Esophagus mucosa (tissue), 1 donor: ENCODE data around the gene MIEF1. TPM values are rescaled to one million over a fixed set of nuclear protein-coding genes. Genes with fewer than 3 reads are reported as not detected.

Experiments used
- ATAC-seq: fragments of 200-7000 bp; cut with Tn5 transposase; one replicate; pipeline ENCODE4 v1.9.1; 2020
- total RNA-seq: library from RNA; stranded (reverse); gene quantifications from one replicate; pipeline ENCODE4 v1.2.4, GENCODE V29; 2023
- donor health status: DM: yes; HTN: yes; CAD: no.

MIEF1 gene
- total RNA-seq, 1 donor from 2014 or later, result 16.7 TPM

DNA sequence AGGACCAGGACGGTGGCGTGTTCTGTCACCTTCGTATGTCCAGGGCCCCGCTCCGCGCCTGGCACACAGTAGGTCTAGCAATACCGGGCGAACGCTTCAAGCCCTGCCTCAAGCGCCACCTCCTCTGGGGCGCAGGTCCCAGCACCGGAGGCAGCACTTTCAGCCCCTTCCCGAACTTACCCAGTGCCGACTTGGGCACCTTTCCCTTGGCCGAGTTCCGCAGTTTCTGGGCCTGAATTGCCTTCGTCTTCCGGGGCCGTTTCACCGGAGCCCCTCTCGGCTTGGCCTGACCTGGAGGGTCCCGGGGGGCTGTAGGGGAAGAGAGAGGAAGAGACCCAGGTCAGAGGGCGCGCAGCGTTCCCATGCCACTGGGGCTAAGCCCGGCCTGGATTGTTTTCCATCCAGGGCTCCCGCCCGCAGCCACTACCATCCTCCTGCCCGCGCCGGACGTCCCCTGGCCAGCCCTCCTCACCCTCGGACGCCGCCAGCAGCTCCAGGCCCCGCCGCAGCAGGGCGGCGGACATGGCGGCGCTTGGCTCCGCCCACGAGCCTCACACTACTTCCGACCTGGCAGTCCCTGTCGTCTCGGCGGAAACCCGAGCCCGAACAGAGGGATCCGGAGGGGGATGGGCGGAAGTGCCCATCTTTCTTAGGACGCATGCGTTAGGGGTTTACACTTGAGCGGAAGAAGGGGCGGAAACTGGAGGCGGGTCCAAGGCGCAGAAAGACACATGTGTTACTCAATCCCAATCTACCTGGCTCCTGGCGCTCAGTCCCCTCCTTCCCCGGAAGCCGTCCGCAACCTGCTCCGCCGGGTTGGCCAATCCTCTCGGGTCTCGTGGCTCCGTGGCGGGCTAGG, 30.4 kb downstream of the MIEF1 start, which contains the start of gene RPS19BP1:
Gene RPS19BP1 (minus strand): TSS at position 534 of the 859 bp plus-strand sequence. CDS start 10 bp downstream, at position 524.
- peak; percentile 82 for ATAC-seq

DNA sequence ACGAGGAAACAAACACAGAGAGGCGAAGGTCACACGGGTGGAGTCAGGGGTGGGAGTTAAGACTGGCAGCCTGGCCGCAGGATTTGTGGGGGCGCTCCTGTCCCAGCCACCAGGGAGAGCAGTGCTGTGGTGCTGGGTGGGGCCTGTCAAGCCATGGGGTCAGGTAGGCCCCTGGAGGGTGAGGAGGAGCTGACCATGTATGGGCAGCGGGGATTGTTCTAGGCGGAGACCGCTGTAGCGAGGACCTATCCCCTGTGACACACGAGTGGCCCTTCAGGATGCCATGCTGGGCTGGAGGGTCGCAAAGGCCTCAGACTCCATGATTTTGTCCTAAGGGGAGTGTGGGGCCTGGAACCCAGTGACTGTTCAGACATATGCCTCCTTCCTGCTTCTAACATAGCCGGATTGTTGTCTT, 32.0 kb downstream of the MIEF1 start:
- ATAC-seq, result no peak

DNA sequence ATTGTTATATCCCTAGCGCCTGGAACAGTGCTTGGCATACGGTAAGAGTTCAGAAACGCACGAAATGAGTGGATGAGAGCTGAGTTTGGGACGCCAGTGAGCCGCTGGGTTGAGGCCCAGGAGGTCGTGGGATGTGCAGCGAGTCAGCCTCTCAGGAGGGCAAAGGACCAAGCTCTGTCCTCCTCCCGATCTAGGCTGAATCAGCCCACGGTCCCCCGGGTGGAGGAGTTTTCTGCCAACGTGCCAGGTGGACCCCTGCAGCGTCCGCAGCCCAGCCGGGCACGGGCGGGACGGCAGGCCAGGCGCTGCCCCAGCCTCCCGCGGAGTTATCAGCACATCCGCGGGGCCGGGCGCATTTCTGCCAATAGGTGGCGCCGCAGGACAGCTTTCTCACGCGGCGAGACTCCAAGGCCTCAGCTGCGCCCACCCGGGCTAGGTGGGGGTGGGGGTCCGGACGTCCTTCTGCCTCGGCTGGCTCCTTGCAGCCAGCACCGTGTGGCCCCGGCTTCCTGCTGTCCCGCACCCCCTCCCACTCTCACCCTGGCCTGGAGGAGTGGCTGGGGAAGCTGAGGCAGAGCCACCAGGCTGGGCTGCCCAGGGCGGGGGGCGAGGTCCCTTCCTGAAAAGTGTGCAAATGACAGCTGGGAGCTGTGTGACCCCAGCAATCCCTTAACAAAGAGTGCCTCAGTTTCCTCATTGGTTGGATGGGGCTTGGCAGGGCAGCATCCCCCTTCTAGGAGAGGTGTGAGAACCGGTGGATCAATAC, 32.7 kb downstream of the MIEF1 start:
- peak; percentile 27 for ATAC-seq

DNA sequence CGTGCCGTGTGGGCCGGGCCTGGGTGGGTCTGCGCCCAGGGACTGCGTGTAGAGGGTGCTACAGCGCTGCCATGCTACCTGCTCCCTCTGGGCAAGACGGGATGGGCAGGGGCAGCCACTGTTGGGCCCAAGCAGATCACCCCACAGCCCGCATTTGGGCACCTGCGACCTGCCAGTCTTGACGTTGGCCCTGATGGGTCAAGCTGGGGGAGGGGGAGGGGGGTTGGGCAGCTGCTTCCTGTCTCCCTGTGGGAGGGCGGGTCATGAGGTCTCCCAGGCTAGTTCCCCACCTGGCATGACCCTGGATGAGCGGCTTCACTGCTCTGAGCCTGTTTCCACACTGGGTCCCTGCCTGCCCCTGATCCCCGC, 33.3 kb downstream of the MIEF1 start:
- no peak for ATAC-seq

DNA sequence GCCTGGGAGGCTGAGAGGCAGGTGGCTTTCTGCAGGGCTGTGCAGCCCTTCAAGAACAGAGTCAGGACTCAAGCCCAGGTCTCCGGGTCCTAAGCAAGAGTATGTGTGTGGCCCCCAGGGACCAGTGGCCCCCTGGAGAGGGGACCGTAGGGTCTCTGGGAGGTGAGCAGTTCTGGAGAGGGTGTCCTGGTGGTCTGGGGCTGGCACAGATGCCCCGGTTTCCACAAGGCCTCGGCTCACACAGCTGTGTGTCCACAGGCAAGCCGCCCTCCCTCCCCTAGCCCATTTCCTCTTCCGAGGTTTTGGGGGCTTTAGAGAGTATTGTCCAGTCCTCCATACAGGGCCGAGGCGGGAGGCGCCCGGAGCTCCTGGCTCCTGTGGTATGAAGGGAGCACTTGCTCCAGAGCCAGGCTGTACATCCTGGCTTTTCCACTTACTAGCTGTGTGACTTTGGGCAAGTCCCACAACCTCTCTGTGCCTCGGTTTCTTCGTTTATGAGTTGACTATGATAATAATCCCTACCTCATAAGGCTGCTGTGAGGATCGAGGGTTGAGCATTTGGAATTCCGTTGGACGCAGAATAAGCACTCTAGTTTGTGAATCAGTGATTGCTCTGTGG, 33.9 kb downstream of the MIEF1 start:
- ATAC-seq, result no peak

DNA sequence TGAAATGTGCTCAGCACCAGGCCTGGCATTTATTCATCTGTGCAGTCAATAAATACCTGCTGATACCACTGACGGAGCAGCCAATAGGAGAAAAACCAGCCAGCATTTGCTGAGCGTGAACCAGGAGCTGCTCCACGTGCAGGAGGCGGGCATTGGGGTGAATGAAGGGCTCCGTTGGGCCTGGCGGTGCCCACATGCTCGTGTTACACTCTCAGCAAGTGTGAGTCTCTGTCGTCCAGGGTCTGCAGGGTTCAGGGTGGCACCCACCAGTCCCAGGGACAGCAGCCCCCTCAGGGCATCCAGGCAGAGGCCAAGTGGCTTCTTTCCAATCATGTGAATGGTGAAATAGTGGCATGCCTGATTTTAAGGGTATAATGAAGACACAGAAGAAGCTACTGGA, 34.6 kb downstream of the MIEF1 start:
- no peak for ATAC-seq

DNA sequence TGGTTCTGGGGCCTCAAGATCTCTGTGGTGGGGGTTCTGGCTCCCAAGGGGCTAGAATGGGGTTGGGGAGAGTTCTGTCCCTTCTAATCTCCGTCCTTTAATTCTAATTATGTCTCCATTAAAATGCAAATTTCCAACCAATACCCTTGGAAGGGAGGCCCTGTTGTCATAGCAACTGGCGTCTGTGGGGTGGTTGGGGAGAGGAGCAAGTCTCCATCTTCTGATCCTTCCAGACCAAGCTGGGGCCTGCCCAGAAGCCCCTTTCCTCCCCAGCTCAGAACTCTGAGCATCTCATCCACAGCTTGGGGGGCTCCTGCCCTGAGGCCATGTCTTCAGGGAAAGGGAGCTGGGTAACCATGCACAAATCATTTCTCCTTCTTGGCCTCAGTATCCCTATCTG, 35.9 kb downstream of the MIEF1 start:
- ATAC-seq, result no peak

DNA sequence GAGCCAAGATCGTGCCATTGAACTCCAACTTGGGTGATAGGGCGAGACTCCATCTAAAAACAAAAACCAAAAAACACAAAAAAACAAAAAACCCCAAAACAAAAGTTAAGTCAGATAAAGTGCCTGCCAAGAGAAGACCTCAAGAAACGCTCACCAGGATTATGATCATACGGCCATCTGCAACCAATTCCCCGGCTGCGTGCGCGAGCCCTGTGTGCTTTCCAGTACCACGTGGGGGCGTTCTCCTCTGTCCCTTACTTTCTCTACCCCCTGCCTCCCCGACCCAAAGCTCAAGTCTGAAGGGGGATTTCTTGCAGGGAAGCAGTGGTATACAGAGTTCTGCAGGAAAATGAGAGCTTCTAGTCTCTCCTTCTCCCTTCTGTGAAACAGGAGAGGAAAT, 41.0 kb downstream of the MIEF1 start:
- no peak for ATAC-seq

DNA sequence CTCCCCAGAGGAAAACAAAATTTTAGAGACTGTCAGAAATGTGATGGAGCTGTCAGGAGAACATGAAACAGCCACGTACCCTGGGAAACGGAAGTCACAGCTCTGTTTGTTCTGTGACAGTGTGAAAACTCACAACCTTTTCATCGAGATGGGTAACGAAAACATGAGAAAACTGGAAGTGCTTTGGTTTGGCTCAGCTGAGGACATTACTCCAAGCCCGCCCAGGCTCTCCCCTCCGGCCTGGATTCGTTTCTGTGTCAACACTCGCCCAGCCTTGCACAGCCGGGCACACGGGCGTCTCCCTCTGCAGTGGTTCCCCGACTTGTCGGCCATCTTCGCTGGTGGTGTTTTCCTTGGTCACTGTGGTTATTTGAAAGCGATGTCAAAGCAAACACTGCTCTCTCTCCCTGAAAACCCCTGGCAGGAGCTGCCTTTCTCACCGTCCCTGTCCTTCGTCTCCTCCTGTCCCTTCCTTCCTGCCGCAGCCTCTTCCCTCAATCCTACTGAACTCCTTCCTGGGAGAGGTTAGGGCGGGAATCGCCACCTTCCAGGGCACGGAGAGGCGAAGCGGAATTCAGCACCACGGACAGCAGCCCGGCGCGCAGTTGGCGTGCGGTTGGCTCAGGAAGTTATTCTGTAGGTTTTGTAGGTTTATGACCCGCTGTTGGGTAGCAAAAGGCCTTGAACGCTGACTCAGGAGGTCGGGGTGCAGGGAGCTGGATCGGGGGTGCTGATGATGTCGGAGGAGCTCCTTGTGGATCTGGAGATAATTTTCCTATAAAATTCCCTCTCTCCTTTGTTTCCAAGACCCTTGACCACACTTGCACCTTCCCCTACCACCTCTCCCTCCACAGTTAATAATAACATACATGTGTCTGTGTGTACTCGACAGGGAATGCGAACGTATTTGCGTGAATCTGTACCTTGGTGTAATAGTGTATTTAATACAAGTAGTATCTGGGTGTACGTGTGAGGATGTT, 43.6 kb downstream of the MIEF1 start:
- peak; percentile 39 for ATAC-seq

DNA sequence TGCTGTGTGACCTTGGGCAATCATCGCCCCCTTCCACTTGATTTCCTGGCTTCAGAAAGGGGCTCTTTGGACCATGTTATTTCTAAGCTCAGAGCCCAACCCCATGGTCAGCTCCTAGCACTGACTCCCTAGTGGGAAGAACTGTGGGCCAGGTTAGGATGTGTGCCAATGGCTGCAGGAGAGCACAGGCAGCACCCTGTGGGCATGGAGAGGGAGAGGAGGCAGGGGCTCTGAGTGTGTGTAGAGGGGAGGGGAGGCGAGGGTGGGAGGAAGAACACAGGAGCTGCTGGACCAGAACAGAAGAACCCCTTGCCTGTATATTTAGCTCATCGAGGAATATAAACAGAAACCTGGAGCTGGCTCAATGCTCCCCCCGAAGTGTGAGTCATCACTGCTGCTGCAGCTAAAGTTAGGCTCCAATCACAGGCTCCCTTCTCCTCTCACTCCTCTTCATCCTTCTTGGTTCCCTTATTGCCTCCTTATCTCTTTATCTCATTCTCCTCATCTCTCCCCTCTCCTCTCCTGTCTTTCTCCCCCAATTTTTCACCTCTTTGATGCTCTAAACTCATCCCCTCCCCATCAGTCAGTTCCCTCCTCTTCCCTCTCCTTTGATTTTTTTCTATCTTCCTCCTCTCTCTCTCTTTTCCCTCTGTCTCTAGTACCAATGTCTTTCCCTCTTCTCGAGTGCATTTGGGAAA, 44.9 kb downstream of the MIEF1 start:
- no peak for ATAC-seq

DNA sequence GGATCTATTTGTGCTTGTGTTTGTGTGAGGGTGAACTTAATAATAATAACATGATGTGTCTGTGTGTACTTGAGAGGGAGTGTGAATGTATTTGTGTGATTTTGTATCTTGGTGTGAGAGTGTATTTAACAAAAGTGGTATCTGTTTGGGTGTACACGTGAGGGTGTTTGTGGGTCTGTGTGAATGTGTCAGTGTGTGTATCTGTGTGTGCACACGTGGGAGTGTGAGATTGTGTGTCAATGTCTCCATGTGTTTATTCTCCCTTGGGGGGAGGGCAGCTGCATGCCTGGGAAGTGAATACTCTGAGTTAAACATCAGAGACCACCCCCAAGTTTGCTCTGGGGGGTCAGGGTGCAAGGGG, 45.5 kb downstream of the MIEF1 start:
- no peak for ATAC-seq

DNA sequence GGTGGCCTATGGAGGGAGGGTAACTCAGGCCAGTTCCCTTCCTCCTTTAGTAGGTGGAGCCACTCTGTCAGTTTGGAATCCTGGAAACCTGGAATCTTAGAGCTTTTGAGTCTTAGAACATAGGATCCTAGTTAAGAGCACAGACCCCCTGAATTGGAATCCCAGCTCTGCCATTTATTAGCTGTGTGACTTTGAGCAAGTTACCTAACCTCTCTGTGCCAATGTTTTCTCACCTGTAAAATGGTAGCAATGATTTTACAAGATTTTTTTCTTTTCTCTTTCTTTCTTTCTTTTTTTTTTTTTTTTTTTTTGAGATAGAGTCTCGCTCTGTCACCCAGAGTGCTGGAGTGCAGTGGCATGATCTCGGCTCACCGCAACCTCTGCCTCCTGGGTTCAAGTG, 51.3 kb downstream of the MIEF1 start:
- ATAC-seq, result no peak

DNA sequence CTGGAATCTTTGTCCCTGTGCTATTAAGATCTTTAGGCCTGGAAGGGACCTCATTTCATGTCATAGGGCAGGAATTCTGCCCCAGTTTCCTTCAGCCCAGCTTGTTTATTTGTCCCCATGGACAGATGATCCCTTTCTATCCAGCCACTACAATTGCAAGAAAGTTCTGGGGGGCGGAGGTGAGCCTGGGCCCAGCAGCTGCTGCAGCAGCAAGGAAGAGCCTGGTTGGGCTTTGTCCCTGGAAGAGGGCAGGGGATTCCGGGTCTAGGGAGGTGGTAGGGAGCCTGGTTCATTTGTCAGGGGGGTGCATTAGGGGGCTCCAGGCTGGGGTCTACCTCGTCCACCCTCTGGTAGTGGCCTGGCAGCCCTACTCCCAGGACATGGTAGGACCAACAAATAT, 52.1 kb downstream of the MIEF1 start:
- ATAC-seq, result no peak

DNA sequence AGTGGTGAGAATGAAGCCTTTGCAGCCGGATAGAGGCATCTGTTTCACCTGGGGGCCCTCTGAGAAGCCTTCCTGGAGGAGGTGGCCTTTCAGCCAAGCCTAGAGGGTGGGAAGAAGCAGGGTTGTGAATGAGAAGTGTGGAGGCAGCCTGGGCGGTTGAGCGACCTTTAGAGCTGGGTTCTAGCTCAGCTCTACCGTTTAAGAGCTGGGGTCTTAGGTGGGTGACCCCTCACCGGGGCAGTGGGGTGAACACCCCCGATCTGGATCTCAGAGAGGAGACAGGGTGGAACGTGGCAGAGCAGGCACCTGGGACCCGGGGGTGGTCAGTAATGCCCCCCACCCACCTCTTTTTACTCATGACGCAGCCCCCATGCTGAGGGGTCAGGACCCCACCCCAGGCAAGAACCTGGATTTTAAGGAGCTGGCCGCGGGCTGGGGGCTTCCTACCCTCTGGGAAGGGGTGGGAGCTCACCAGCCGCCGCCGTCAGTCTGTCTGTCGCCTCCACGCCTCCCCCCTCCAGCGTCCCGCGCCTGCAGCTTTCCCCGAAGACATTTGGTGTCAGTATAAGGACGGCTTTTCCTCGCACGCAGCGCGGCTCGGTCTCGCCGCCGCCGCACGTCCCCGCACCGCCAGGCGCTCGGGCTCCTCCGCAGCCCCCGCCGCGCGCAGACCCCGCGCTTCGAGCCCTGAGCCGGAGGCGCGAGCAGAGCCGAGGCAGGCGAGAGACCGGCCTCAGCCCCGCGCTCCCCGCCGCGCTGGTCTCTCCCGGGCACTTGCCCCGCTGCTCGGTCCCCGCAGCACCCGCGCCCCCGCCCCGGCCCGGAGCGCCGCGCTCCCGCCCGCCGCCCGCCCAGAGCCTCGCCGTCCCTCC, 55.1 kb downstream of the MIEF1 start:
- ATAC-seq, result no peak

DNA sequence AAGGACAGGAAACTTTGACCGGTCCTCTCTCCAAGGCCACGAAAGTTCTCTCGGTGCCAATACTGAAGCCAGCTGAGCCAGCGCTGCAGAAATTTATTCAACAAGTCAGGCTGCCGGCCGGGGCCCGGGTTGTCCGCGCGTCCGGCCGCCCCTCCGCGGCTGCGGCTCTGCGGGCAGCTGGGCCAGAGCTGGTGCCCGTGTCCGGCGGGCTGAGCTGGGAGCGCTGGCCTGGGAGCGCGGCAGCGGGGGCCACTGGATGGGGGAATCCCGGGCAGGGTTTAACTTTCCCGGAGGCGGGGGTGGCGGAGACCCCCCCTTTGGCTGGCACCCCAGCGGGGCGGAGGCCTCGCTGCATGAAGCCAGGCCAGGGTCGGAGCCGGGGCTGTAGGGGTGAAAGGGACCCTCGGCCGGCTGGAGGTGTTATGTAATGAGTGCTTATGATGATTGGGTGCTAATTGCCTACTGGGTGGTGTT, 56.2 kb downstream of the MIEF1 start:
- ATAC-seq, result no peak

DNA sequence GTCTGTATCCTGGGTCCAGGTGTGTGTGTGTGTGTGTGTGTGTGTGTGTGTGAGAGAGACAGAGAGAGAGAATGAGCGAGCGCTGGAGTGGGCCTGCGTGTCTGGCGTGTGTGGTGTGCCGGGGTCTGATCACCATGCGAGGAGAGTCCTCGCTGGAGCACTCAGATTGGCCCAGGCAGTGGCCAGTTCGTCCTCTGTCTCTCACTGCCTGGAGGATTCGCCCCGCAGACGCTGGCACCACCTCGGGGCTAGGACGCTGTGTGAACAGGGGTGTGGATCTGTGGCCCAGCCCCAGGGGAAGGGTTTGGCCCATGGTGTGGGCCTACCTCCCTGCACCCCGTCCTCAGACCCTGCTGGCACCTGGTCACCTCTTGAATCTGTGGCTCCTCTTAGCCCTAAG, 56.9 kb downstream of the MIEF1 start:
- peak; percentile 10 for ATAC-seq

DNA sequence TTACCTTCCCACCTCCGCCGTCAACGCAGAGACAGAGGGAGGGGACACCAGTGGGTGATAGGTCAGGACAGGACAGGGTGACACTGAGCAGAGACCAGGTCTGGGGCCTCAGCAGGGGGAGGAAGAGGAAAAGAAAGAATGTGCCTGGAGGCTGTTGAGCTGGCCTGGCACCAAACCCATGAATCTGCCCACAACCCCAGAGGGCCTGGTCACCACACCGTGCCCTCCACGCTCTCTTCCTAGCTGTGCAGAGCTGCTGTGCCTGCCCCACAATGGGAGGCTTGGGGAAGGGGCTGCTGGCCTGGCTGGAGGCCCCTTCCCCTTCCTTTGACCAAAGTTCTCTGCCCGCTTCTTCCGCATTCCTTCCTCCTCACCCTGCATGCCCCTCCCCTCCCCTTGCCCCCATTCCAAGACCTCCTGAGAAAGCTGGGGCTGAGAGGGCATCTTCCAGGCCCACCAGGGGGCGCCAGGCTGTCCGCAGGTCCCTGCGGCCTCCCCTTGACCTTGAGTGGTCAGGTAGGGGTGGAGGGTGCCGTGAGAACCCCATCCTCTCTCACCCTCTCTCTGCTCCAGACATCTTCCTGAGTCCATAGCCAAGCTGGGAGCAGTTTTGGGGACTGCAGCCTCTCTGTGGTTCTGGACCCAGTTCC, 57.5 kb downstream of the MIEF1 start:
- peak; percentile 7 for ATAC-seq

DNA sequence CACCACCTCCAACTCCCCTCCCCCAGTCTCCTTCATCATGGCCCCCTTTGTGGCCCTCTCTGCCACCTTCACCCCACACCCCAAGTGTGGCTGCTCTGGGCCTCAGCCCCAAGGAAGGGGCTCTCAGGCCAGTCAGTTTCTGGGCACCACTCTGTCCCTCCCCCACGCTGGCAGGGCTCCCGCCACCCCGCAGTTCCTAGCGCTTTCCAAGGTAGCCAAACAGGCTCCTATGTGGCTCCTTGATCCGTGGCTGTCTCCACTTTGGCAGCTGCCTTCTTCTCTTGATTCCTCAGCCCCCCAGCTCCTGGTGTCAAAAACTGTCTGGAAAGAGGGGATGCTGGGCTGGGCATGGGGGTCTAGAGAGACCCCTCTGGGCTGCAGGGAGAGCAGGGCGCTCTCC, 58.0 kb downstream of the MIEF1 start:
- no peak for ATAC-seq

DNA sequence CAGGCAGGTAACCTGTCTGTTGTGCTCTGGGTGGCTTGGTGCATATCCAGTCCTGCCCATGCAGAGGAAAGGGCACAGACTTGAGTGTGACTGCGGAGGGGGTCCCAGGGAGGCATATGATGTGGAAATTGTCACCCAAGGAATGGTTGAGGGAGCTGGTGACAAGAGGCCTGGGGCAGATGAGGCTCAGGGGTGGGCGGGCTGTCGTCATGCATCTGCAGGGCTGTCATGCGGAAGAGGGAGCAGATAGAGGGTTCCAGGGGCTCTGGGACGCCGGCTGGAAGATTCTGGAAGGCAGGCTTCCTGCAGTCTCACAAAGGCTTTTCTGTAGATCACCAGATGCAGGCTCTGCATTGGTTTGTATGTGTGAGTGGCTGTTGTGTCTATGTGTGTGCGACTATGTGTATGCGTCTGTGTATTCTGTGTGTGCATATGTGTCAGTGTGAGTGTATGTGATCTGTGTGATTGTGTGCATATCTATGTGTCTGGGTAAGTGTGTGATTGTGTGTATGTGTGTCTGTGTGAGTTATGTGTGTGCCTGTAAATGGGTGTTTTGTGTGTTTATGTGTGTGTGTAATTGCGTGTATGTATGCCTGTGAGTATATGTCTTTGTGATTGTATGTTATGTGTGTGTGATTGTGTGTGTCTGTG, 60.9 kb downstream of the MIEF1 start:
- ATAC-seq, result no peak
